ENCODE data around the gene AGBL1.

Gene AGBL1

GRCh38 chr15:86741917-86742316 is 662.2 kb downstream of the AGBL1 start:
- no peak overlapping the region for H3K27ac ChIP-seq
- TF ChIP-seq, protein P1, sequence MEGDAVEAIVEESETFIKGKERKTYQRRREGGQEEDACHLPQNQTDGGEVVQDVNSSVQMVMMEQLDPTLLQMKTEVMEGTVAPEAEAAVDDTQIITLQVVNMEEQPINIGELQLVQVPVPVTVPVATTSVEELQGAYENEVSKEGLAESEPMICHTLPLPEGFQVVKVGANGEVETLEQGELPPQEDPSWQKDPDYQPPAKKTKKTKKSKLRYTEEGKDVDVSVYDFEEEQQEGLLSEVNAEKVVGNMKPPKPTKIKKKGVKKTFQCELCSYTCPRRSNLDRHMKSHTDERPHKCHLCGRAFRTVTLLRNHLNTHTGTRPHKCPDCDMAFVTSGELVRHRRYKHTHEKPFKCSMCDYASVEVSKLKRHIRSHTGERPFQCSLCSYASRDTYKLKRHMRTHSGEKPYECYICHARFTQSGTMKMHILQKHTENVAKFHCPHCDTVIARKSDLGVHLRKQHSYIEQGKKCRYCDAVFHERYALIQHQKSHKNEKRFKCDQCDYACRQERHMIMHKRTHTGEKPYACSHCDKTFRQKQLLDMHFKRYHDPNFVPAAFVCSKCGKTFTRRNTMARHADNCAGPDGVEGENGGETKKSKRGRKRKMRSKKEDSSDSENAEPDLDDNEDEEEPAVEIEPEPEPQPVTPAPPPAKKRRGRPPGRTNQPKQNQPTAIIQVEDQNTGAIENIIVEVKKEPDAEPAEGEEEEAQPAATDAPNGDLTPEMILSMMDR (IDR thresholded peaks at IDR 0.05) = no peak
- no peaks in the 10 kb centered on the region for H3K27me3 ChIP-seq
- H3K4me3 ChIP-seq (ENCODE audit: low read depth in 1 of 2, low read length in 1 of 2) = no peak overlapping the region
- no peaks in the 10 kb centered on the region for H3K36me3 ChIP-seq
- no peaks in the 10 kb centered on the region for H3K9me3 ChIP-seq
- no peaks in the 10 kb centered on the region for H3K4me1 ChIP-seq (ENCODE audit: control insufficient read depth in 1 of 2, insufficient read depth in 1 of 2, low read depth in 1 of 2, low read length in 1 of 2)

- TF ChIP-seq, protein P1 (IDR thresholded peaks at IDR 0.05) = no peak
- Histone ChIP-seq H3K4me3 (ENCODE audit: low read depth in 1 of 2, low read length in 1 of 2) (no peak overlapping the region), H3K27ac (no peak overlapping the region), H3K9me3 (no peaks in the 10 kb centered on the region), H3K4me1 (ENCODE audit: control insufficient read depth in 1 of 2, insufficient read depth in 1 of 2, low read depth in 1 of 2, low read length in 1 of 2) (no peaks in the 10 kb centered on the region), H3K27me3 (no peaks in the 10 kb centered on the region), H3K36me3 (no peaks in the 10 kb centered on the region)
Observed at GRCh38 chr15:86743283-86743903, 663.7 kb downstream of the AGBL1 start.

DNA sequence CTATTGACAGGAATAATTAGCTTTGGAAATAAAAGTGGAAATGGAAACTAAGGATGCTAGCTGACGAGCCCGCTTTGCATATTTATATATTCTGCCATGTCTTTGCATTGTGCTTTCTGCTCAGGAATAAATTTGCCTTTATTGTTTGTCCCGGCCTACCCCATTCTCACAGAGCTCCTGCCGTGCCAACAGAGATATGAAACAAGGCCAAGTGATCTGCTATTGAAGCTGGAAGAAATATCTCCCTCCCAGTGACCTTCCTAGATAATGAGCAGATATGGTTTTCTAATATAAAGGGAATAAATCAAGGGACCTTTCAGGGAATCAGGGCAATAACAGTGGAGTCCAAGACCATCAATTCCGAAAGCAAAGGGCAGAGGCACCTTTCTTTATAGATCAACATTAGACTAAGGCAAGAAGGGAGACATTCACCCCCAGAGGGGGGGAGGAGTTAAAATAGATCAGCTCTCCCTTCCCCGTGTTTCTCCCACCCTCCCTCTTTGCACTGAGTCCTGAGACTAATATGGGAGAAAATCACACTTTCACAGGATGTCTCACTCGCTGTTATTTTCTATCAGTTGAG is 664.6 kb downstream of the AGBL1 start:
- TF ChIP-seq, protein P1 (IDR thresholded peaks at IDR 0.05) = no peak
- H3K27ac ChIP-seq = no peak overlapping the region

DNA sequence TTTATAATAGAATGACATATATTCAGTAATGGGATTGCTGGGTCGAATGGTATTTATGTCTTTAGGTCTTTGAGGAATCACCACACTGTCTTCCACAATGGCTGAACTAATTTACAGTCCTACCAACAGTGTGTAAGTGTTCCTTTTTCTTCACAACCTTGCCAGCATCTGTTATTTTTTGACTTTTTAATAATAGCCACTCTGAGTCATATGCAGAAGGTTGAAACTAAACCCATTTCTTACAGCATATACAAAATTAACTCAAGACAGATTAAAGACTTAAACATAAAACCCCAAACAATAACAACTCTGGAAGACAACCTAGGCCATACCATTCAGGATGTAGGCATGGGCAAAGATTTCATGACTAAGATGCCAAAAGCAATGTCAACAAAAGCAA is 671.4 kb downstream of the AGBL1 start:
- Histone ChIP-seq H3K4me1 (ENCODE audit: control insufficient read depth in 1 of 2, insufficient read depth in 1 of 2, low read depth in 1 of 2, low read length in 1 of 2) (no peaks in the 10 kb centered on the region), H3K27me3 (no peaks in the 10 kb centered on the region), H3K36me3 (no peaks in the 10 kb centered on the region), H3K4me3 (ENCODE audit: low read depth in 1 of 2, low read length in 1 of 2) (no peak overlapping the region), H3K27ac (no peak overlapping the region), H3K9me3 (no peaks in the 10 kb centered on the region)
- TF ChIP-seq, protein P1 (IDR thresholded peaks at IDR 0.05) = no peak

More for the DNA sequence above, 664.6 kb downstream of the AGBL1 start:
- Histone ChIP-seq H3K4me1 (ENCODE audit: control insufficient read depth in 1 of 2, insufficient read depth in 1 of 2, low read depth in 1 of 2, low read length in 1 of 2) (no peaks in the 10 kb centered on the region), H3K36me3 (no peaks in the 10 kb centered on the region), H3K9me3 (no peaks in the 10 kb centered on the region), H3K27me3 (no peaks in the 10 kb centered on the region), H3K4me3 (ENCODE audit: low read depth in 1 of 2, low read length in 1 of 2) (no peak overlapping the region)

- TF ChIP-seq, protein P1 (IDR thresholded peaks at IDR 0.05) = no peak
- no peak overlapping the region for H3K4me3 ChIP-seq (ENCODE audit: low read depth in 1 of 2, low read length in 1 of 2)
- H3K9me3 ChIP-seq = no peaks in the 10 kb centered on the region
- no peaks in the 10 kb centered on the region for H3K36me3 ChIP-seq
- H3K27ac ChIP-seq = no peak overlapping the region
- no peaks in the 10 kb centered on the region for H3K4me1 ChIP-seq (ENCODE audit: control insufficient read depth in 1 of 2, insufficient read depth in 1 of 2, low read depth in 1 of 2, low read length in 1 of 2)
- H3K27me3 ChIP-seq = no peaks in the 10 kb centered on the region
Observed at GRCh38 chr15:86754846-86755245, 675.2 kb downstream of the AGBL1 start.
